Upper lobe of left lung (tissue), 4 donors: ENCODE measurements around the gene SPNS3.

Experiments used
- POLR2A ChIP-seq, 4 donors: fragments of 450-650 bp; IDR thresholded peaks; one replicate each; pipeline ENCODE4 v1.5.1; 2016 to 2017; ENCODE audit warnings: antibody characterized with exemption in 4 of 4, mild to moderate bottlenecking in 2 of 4
- TF ChIP-seq, protein P1 (sequence below), 6 experiments: fragments of 450-650 bp in 4 of 6; fragments of 200-600 bp in 2 of 6; sonication (generic) in 2 of 6; IDR thresholded peaks; one replicate each; pipeline ENCODE4 v1.5.1; 2016 to 2019; ENCODE audit warnings: antibody characterized with exemption in 6 of 6

DNA sequence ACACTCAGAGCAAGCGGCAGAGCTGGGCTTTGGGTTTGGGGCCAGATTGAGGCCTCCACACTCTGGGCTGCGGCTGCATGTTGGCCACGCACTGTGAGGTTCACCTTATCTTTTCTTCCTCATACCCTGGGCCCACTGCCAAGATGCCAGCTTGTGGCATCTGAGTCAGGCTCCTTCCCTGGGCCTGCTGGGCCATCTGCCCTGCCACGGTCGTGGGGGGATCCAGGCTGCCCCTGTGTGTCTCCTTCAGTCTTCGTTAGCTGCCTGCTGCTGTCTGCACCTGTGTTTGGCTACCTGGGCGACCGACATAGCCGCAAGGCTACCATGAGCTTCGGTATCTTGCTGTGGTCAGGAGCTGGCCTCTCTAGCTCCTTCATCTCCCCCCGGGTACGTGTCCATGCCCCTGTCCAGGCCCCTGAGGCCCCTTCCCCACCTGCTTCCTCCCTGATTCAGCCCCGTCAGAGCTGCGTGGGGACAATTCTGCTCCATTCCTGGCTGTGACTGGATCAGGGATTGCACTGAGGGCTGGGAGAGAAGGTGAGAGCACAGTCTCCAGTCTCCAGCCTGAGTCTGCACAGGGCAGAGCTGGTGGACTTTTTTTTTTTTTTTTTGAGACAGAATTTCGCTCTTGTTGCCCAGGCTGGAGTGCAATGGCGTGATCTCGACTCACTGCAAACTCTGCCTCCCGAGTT, 11.2 kb downstream of the SPNS3 start:
- no peak for TF ChIP-seq POLR2A (IDR thresholded peaks at IDR 0.05)
- TF ChIP-seq, protein P1, sequence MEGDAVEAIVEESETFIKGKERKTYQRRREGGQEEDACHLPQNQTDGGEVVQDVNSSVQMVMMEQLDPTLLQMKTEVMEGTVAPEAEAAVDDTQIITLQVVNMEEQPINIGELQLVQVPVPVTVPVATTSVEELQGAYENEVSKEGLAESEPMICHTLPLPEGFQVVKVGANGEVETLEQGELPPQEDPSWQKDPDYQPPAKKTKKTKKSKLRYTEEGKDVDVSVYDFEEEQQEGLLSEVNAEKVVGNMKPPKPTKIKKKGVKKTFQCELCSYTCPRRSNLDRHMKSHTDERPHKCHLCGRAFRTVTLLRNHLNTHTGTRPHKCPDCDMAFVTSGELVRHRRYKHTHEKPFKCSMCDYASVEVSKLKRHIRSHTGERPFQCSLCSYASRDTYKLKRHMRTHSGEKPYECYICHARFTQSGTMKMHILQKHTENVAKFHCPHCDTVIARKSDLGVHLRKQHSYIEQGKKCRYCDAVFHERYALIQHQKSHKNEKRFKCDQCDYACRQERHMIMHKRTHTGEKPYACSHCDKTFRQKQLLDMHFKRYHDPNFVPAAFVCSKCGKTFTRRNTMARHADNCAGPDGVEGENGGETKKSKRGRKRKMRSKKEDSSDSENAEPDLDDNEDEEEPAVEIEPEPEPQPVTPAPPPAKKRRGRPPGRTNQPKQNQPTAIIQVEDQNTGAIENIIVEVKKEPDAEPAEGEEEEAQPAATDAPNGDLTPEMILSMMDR (IDR thresholded peaks at IDR 0.05), result no peak
